ENCODE results near the gene FALEC.

DNA sequence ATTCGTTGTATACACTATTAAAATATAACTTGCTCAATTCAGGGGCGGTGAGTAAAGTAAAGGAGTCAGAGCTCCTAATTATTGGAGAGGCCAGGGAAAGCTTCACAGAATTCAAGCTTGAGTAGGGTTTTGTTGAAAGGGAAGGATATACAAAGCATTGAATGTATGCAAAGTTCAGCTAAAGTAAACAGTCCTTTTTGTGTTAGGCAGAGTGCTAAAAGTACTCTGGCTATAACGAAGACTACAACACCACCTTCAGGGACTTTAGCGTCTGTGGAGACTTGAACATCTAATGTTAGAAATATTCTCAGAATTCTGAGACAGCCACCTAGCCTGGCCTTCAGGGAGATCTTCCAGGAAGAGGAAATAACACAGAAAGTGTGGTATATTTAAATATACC is 1.1 kb downstream of the FALEC start:
- TF ChIP-seq, protein P1, sequence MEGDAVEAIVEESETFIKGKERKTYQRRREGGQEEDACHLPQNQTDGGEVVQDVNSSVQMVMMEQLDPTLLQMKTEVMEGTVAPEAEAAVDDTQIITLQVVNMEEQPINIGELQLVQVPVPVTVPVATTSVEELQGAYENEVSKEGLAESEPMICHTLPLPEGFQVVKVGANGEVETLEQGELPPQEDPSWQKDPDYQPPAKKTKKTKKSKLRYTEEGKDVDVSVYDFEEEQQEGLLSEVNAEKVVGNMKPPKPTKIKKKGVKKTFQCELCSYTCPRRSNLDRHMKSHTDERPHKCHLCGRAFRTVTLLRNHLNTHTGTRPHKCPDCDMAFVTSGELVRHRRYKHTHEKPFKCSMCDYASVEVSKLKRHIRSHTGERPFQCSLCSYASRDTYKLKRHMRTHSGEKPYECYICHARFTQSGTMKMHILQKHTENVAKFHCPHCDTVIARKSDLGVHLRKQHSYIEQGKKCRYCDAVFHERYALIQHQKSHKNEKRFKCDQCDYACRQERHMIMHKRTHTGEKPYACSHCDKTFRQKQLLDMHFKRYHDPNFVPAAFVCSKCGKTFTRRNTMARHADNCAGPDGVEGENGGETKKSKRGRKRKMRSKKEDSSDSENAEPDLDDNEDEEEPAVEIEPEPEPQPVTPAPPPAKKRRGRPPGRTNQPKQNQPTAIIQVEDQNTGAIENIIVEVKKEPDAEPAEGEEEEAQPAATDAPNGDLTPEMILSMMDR (IDR thresholded peaks at IDR 0.05): no peak
- no peak for TF ChIP-seq POLR2A (IDR thresholded peaks at IDR 0.05)

All from right lobe of liver (tissue), 4 donors.